Adipose tissue (tissue), 3 donors: Measurements from ENCODE around the gene PVRIG. TPM values are rescaled to one million over a fixed set of nuclear protein-coding genes. Genes with fewer than 3 reads are reported as not detected.
"Not testable (repeated sequence)": the region's sequence is repeated elsewhere in the genome, so short reads cannot be mapped to it uniquely, and the experiment has no call there.

Experiments
- H3K27ac ChIP-seq: one replicate; pipeline ENCODE4 v1.5.1; 2013; ENCODE audit warnings: low read depth, low read length
- WGBS, 3 donors: extraction: QIAGEN DNeasy Blood & Tissue Kit; methylation state at CpG; one replicate each; pipeline ENCODE4 v1.1.7; 2013; 5-methylcytosine and 5-hydroxymethylcytosine counted together
- polyA plus RNA-seq, 3 donors: library from polyadenylated mRNA; stranded (reverse); fragments of 200-250 nt; gene quantifications; one replicate each; pipeline ENCODE4 v1.2.3, GENCODE V29; 2013
- donor health status: healthy with polysubstance abuse.
- donor health status: Bipolar disorder and iron deficiency.
- donor health status: healthy.

PVRIG gene
- under 1 TPM in 2 of 3 donors, not detected in 1; 0.54 to 0.76 TPM for polyA plus RNA-seq

DNA sequence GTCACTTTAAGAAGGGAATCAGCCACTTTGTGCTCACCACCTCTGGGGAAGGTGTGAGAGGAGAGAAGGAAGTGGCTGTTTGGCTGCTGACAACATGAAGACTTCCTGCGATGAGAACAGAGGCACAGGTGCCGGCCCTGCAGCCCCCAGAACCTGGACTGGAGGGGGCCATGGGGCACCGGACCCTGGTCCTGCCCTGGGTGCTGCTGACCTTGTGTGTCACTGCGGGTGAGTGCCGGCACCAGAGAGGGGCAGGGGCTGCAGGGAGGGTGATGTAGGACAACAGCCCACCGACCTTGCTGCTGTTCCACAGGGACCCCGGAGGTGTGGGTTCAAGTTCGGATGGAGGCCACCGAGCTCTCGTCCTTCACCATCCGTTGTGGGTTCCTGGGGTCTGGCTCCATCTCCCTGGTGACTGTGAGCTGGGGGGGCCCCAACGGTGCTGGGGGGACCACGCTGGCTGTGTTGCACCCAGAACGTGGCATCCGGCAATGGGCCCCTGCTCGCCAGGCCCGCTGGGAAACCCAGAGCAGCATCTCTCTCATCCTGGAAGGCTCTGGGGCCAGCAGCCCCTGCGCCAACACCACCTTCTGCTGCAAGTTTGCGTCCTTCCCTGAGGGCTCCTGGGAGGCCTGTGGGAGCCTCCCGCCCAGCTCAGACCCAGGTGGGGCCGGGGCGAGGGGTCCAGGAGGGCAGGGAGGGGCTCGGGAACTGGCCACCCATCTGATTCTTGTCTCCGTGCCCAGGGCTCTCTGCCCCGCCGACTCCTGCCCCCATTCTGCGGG is at the start of gene PVRIG:
Gene PVRIG (plus strand): TSS at position 149 of the 785 bp plus-strand sequence. CDS start 22 bp downstream, at position 171.
- 79 to 83% (median 80%) methylated on average over 20 to 25 of the region's 27 CpGs for WGBS, 3 donors
- H3K27ac ChIP-seq: not testable (repeated sequence)

DNA sequence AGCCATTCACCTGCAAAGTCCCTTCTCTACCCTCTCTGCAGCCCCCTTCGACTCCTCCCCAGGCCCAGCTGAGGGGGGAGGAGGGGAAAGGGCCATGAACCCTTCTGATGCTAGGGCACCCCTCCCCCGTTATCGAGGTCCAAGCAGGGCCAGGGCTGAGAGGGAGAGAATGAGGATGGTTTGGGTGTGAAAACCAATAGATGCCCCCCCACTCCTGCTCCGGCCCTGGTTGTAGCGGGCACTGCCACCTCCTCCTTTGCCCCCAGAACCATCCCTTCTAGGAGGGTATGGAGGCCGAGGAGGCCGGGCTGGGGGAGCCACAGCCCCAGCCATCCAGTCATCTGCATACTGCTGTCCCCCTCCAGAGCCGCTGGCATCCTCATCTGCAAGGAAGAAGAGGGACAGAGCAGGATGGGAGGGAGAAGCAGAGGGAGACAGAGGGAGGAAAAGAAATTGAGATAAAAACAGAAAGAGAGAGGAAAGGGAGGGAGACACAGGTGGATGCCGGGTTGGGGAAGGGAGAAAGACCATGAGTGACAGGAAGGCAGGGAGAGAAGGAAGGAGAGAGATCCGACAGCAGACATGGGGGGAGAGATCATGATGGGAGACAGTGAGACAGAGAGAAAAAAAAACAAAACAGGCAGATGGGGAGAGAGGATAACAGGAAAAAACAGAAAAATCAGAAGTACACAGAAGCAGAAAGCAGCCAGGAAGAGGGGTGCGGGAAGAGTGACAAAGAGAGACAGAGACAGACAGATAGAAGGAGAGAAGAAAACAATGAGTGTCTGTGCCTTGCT is 49.5 kb upstream of the PVRIG start:
- 75 to 90% (median 88%) methylated on average over 10 to 11 of the region's 11 CpGs for WGBS, 3 donors
- no peak overlapping the region for H3K27ac ChIP-seq

DNA sequence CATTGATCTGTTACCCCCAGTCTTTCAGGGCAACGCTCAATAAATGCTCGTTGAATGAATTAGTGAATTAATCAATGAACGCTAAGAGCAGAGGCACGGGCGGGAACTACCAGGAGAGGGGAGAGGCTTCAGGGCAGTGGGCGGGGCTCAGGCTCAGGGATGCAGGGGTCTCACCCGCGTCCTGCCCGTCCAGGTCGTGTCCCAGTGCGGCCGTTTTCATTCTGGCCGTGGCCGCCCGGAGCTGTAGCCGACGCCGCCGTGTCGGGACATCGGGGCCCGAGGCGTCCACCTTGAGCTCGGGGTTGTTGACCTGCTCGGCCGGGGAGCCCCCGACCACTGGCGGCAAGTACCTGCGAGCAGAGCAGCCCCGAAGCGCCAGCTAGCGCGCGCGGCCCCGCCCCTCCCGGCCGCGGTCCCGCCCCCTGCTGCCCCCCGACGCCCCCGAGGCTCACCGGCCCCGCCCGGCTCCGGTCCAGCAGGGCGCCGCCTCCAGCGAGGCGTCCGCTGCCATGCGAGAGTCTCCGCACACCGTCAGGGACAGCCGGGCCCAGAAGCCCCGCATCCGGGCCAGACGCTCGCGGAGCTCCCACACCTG is 48.6 kb upstream of the PVRIG start:
- WGBS, 3 donors: 5 to 19% (median 14%) methylated on average over 32 to 61 of the region's 61 CpGs
- H3K27ac ChIP-seq: no peak overlapping the region

DNA sequence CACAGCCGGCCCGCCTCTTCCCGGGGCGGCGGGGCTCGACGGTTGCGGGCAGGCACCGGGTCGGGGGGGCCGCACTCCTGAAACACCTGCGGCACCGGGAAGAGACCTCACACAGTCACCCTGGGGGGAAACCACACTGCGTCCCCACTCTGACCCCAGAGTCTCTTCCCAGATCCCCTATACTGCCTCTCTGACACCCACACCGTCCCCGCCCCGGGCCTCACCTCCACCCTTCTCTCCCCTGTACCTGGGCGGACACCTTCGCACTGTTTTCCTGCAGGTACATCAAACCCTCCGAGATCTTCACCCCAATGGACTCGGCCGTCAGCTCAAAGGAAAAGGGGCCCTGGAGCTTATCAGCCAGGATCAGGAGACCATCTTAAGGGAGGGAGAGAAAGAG is 47.9 kb upstream of the PVRIG start:
- no peak overlapping the region for H3K27ac ChIP-seq
- WGBS, 3 donors: 37 to 47% (median 45%) methylated on average over 9 to 22 of the region's 22 CpGs

DNA sequence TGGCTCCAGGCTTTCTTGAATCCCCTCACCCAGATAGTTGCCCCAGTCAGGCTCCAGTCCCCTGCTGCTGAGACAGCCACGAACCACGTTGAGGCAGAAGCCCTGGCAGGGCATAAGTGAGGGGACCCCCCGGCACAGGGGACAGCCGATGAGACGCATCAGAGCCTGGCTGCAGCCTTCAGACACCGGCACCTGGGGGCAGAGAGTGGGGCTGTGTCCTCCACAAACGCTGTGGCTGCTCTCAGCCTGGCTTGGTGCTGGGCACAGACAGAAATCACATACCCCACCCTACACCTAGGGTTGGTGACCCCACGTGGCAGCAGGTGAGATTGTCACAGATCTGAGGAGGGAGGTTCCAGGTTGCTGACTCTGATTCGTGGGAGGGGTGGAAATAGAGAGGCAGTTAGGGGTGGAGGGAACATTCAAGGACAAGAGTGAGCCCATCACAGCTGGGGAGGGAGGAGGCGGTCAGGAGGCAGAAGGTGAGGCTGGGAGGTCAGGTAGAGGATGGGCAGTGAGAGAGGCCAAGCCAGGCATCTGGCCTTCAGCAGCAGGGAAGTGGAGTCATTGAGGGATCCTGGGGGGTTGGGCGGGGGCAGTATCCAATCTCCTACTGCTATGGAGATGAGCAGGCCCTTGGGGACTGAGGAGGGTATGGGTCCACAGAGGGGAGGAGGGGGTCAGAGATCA is 45.8 kb upstream of the PVRIG start:
- H3K27ac ChIP-seq: no peak overlapping the region
- WGBS, 3 donors: 77 to 95% (median 94%) methylated on average over 10 to 11 of the region's 11 CpGs

DNA sequence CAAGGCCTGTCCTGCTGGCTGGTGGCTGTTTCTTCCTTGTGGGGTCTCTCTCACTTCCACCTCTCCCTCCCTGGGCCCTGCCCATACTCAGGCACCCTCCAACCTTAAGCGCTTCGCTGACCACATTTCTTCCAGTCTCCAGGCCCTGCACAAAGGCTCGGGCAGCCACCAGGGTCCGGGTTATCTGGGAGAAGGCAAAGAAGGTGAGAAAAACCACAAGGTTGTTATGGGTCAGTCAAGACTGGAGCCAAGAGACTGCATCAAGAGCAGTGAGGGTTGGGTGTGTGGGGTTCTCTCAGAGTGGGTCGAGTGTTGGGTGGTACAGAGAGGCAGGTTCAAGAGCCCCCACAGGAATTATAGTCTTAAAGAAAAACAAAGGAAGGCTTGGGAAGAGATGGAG is 45.2 kb upstream of the PVRIG start:
- 84 to 92% (median 90%) methylated on average over 5 of the region's 5 CpGs for WGBS, 3 donors
- H3K27ac ChIP-seq: no peak overlapping the region

DNA sequence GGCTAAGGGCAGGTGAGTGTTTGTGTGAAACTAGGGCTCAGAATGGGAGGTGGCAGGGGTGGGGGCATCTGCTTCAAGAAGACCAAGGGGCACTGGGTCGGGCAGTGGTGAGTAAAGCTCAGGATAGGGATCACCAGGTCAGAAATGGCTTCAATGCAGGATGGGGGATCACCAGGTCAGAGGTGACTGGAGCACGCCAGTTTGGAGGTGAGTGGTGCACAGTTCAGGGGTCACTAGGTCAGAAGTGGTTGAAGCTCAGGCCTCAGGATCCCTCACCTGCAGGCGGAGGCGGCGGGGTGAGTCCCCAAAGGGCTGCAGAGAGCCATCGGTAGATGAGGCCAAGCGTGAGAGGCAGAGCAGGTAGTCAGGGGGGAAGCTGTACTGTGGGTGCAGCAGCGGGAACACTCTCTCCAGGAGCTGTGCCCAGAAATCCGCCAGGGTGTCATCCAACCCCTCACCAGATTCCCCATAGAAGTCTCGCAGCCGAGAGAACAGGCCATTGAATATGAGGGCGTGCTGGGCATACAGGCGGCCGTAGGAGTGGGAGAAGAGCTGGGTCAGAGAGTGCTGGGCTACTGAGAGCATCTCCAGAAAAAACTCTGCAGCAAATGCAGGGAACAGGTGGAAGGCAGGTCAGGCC is 44.3 kb upstream of the PVRIG start:
- no peak overlapping the region for H3K27ac ChIP-seq
- WGBS, 3 donors: 92 to 97% (median 96%) methylated on average over 14 of the region's 14 CpGs

DNA sequence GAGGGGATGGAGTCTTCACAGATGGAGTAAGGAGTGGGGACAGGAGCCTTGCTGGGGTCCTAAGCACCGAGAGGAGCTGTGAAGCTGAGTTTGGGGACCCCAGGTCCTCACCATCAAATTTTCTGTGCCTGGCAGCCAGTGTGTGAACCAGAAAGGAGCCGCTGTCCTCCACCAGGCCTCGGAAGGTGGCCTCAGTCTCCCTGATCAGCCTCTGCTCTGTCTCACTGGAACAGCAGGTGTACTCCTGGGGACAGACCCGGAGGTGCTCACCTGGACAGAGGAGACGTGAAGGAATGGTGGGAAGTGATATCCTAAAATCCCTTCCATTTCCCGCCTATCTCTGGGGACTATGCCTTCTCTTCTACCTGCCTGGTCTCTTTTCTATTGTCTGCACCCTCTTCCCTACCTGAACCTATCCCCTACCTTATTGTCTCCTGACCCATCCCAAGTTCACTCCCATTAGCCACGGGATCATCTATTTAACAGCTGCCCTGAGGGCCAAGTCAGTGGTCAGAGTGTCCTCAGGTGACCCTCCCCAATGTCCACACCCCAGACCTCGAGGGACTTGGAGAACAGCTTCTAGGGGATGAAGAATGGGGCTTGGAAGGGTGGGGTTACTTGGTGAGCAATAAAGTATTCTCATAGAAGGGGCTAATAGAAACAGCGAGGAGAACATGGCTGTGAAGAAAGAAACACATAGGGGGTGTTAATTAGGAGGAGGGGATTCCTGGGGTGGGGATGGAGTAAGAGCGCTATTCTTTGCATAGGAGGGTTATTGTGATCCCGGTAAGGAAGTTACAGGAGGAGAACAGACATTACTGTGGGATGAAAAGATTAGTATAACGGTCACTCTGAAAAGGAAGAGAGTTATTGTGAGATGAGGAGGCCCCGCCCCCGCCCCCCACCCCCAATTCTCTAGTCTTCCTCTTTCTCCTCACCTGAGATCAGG is 43.4 kb upstream of the PVRIG start:
- no peak overlapping the region for H3K27ac ChIP-seq
- WGBS, 3 donors: 52 to 56% (median 53%) methylated on average over 13 to 14 of the region's 14 CpGs

DNA sequence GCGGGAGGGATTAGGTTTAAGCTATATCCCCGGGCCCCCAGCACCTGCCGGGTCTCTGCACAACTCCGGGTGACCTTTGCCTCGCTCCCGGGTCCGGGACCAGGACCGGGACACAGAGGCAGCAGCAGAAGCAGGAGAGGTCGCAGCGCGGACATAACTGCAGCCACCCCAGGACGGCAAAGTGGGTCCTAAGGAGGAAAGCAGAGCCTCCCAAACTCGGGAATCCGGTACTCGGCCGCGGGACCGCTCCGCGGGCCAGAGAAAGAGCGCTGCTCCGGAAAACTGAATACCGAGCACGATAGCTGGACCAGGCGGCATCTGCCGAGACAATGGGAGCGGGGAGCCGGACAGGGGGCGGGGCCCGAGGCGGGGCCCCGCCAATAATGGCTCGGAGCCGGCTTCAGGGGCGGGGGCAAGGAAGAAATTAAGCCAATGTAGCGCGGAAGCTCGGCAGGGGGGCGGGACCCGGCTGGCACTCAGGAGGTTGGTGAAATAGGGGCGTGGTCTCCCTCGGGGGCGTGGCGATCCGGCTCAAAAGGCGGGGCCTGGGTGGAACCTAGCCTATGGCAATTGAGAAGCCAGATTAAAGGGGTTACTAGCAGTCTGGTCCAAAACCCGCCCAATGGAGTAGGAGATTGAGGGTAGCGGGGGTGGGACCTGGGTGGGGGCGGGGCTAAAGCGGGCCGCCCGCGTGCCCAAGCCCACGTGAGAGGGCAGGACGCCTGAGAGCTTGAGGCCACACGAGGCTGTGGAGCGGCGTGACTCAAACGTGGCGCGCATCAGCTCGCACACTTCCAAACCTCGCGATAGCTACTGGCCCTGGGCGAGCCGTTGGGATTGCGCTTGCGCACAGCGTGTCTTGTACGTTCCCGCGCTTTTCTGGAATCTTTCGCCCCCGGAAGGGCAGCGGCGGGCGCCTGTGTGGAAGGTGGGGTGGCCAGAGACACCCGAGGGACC is 42.4 kb upstream of the PVRIG start, which contains the start of the genes GPC2 and STAG3:
Gene GPC2 (minus strand): TSS at position 337 of the 957 bp plus-strand sequence. CDS start 182 bp downstream, at position 155.
Gene STAG3 (plus strand): TSS at position 874 of the 957 bp plus-strand sequence. CDS start 2,639 bp downstream, outside the sequence.
- 1 to 4% (median 3%) methylated on average over 76 to 78 of the region's 78 CpGs for WGBS, 3 donors
- no peak within 1 kb of the TSS for H3K27ac ChIP-seq

DNA sequence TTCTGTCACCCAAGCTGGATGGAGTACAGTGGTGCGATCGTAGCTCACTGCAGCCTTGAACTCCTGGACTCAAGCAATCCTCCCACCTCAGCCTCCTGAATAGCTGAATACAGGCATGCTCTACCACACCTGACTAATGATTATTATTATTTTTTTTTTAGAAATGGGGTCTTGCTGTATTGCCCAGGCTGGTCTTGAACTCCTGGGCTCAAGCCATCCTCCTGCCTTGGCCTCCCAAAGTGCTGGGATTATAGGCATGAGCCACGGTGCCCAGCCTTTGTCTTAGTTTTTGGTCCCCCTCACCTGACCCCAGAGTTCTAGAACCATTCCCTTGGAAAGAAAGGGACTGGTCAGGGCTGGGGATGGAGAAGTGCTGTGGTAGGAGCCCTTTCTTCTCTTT is 39.7 kb upstream of the PVRIG start:
- 89 to 98% (median 96%) methylated on average over 3 of the region's 3 CpGs for WGBS, 3 donors

DNA sequence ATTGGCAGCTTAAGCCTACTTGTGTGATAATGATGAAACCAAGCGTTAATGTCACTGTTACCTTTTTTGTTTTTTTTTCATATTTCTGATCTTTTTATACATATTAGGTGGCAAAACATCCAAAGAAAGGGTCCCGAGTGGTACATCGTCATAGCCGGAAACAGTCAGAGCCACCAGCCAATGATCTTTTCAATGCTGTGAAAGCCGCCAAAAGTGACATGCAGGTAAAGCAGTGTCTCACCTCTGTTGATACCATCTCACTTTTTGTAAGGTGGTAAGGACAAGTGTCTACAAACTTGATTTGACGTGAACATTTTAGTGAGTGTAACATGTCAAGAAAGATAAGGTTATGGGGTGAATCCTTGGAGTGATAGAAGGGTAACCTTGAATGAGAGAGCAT is 37.1 kb upstream of the PVRIG start:
- H3K27ac ChIP-seq: not testable (repeated sequence)
- 72 to 91% (median 88%) methylated on average over 6 of the region's 6 CpGs for WGBS, 3 donors

More for the DNA sequence above, 39.7 kb upstream of the PVRIG start:
- not testable (repeated sequence) for H3K27ac ChIP-seq

DNA sequence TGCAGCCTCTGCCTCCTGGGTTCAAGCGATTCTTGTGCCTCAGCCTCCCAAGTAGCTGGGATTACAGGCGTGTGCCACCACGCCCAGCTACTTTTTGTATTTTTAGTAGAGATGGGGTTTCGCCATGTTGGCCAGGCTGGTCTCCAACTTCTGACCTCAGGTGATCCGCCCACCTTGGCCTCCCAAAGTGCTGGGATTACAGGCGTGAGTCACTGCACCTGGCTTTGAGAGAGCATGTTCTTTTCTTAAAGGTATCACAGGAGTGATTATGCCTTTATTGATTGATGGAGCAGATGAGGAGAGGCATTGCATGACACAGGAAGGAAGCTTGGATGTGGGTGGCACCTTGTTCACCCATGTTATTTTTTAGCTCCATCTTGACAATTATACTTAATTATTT is 36.7 kb upstream of the PVRIG start:
- not testable (repeated sequence) for H3K27ac ChIP-seq
- WGBS, 3 donors: 84 to 91% (median 88%) methylated on average over 6 of the region's 6 CpGs

DNA sequence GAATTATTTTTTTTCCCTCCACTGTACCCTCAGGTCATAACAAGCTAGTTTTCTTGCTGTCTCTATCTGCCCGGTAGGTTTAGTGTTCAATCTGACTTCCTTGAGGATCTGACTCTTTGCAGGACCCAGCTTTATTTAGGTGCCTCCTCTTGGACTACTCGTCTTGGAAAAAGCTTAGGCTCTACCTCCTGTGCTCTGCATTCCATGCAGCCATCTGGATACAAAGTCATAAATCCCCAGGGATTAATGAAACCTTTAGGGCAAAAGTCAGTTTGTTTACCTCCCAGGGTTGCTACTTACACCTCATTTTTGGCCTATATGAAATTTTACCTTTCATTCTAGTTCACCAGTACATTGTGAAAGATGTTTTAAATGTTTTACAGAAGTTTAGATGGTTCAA is 34.0 kb upstream of the PVRIG start:
- 68 to 80% (median 71%) methylated on average over 2 of the region's 2 CpGs for WGBS, 3 donors
- no peak overlapping the region for H3K27ac ChIP-seq

DNA sequence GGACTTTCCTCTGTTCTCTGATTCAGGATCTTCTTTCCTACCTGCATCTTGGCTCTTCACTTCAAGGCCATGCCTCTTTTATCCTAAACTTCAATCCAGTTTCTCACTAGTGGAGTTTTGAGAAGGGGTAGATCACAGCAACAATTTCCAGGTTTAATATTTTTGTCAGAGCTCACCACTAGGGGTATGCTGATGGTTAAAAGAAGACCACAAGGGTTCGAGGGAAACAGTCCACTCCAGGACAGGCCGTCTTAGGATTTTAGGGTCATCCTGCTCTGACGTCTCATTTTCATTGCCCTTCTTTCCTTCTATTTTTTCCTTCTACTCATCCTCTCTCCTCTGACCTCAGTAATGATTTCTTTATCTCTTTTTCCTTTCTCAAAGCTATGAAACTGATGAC is 30.7 kb upstream of the PVRIG start:
- H3K27ac ChIP-seq: no peak overlapping the region
- WGBS, 3 donors: 72 to 85% (median 73%) methylated on average over 3 of the region's 3 CpGs

DNA sequence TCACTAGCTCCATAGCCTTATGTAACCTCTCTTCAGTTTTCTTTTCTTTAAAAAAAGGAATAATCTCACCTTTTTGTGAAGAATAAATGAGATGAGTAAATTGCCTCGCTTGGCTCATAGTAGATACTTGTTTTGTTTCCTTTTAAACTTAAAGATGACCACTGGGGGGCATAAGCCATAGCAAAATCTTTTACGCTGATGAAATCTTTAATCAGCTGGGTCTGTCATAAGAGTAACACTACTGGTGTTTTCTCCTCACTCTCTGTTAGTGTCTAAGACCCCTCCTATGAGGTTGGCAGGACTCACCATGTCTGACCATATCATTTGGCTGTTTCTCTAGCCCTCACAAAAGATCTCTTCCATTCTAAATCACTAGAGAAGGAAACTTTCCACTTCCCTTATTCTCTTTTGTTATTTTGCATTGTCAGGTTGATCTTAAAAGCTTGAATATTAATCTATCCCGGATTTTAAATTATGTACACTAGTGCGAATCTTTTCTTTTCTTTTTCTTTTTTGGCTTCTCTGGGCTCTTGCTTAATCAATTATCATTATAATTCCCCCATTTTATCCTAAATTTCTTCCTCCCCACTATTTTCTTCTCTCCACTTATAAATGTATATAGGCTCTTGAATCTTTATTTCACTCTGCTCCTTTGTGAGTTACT is 29.6 kb upstream of the PVRIG start:
- no peak overlapping the region for H3K27ac ChIP-seq
- 46 to 58% (median 49%) methylated on average over 4 of the region's 4 CpGs for whole genome bisulfite sequencing, 3 donors
